D721Med (cell line): ENCODE results near the gene PANK2.

Experiments
- DNase-seq: peaks from one replicate; pipeline ENCODE4 v3.0.0; 2011; ENCODE audit warnings: low spot score; ENCODE audit not compliant: insufficient read length
- FAIRE-seq: peaks from 2 replicates; lab custom pipeline; 2011; peaks lifted over from hg19 to GRCh38; lab: Jason Lieb, UNC
- TF ChIP-seq, protein P1 (sequence below): IDR thresholded peaks from 2 replicates; pipeline ENCODE4 v1.5.1; 2012; ENCODE audit warnings: mild to moderate bottlenecking, control low read depth; ENCODE audit not compliant: insufficient read depth; ENCODE audit errors: missing control alignments

The PANK2 gene

DNA sequence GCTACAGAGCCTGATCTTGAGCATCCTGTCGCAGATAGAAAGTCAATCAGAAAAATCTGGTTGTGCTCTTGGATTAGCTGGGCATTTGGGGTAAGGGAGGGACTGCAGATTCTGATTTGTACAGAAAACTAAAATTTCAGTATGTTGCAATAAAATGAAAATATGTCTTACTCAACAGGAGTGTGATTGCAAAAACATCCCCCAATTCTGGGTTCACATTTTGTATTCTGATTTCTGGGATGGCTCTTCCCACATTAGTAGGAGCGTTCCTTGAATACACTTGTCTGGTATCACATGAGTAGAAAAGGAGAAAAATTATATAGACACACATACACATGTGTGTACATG, 40.5 kb downstream of the PANK2 start:
- TF ChIP-seq, protein P1, sequence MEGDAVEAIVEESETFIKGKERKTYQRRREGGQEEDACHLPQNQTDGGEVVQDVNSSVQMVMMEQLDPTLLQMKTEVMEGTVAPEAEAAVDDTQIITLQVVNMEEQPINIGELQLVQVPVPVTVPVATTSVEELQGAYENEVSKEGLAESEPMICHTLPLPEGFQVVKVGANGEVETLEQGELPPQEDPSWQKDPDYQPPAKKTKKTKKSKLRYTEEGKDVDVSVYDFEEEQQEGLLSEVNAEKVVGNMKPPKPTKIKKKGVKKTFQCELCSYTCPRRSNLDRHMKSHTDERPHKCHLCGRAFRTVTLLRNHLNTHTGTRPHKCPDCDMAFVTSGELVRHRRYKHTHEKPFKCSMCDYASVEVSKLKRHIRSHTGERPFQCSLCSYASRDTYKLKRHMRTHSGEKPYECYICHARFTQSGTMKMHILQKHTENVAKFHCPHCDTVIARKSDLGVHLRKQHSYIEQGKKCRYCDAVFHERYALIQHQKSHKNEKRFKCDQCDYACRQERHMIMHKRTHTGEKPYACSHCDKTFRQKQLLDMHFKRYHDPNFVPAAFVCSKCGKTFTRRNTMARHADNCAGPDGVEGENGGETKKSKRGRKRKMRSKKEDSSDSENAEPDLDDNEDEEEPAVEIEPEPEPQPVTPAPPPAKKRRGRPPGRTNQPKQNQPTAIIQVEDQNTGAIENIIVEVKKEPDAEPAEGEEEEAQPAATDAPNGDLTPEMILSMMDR: no peak
- DNase-seq (no peak), FAIRE-seq (no peak)

DNA sequence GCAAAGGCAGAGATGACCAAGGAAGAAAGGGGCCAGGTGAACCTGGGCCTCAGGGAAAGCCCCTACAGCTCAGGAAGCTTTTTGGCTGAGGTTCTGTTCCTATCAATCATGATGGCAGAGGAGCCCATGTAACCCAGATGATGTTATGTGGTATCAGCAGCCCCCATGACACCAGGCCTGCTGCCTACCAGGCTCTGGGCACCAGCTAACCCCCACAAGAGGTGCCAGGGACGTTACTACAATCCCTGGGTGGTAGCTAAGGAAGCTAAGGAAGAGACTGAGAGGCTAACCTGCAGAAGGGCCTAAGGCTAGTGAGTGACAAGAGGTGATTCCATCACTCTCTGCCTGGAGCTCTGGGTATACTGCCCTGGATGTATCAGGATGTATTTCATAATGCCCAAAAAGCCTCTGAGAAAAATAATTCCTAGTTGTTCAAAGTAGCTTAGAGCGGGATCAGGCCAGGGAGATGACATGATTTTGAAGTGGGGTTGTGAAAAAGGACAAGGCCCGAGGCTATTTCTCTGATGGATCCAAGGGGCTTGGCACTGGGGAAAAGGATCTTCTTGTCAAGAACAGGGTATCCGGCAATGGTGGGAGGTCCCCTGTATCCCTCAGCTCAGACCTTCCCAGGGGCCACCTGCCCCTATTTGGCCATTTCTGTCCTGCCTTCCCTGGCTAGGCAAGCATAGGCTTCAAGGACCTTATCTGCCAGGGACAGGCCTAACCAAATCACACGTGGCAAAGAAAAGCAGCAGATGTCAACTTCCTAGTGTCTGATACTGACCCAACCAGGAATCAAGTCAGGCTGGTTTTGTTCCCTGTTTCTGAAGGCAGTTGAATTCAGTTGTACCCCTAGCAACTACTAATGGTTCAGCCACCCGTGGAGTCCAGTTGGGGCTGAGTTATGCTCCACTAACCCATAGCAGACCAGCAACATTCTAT, 41.3 kb downstream of the PANK2 start:
- FAIRE-seq: no peak
- TF ChIP-seq, protein P1: no peak

GRCh38 chr20:3931664-3932063, 42.5 kb downstream of the PANK2 start:
- DNase-seq (no peak), FAIRE-seq (no peak)
- TF ChIP-seq, protein P1: no peak

More for the DNA sequence above, 41.3 kb downstream of the PANK2 start:
- DNase-seq: no peak

GRCh38 chr20:3932277-3932676, 43.1 kb downstream of the PANK2 start:
- FAIRE-seq (no peak), DNase-seq (no peak)
- TF ChIP-seq, protein P1: no peak

- TF ChIP-seq, protein P1: no peak
- FAIRE-seq (no peak), DNase-seq (no peak)
Measured at GRCh38 chr20:3932681-3933080, 43.5 kb downstream of the PANK2 start.

- FAIRE-seq (no peak), DNase-seq (no peak)
- TF ChIP-seq, protein P1: no peak
Measured at GRCh38 chr20:3933218-3933617, 44.0 kb downstream of the PANK2 start.

DNA sequence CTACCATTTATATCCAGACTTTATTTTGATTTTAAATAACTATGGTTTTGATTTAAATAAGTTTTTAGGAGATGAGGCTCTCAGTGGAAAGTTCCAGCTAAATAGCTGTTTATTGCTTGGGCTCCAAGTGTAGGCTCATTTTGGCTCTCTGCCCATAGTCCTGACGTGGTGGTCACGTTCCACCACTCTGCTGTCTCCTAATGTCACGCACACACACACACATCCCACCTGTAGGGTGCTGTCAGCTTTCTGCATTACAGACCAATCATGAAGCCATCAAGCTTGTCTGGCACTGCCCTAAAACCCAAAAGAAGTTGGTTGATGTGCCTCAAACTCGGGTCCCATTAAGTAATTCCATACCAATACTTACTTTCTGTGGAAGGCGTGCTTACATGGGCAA, 45.4 kb downstream of the PANK2 start:
- TF ChIP-seq, protein P1: no peak
- DNase-seq (no peak), FAIRE-seq (no peak)
